HG02973 (cell line): ENCODE measurements around the gene UBE2L5.
"Not testable (repeated sequence)": the region's sequence is repeated elsewhere in the genome, so short reads cannot be mapped to it uniquely, and the experiment has no call there.

Experiments
- ATAC-seq: cut with Tn5 transposase; IDR thresholded peaks from one replicate; pipeline ENCODE4 v1.9.1; 2021; ENCODE audit warnings: moderate library complexity; ENCODE audit not compliant: unreplicated experiment

UBE2L5 gene

GRCh38 chr13:30437177-30437576 is 14.9 kb downstream of the UBE2L5 start:
- no peak for ATAC-seq

GRCh38 chr13:30438286-30438685 is 16.0 kb downstream of the UBE2L5 start:
- ATAC-seq: no peak

GRCh38 chr13:30440910-30441703 is 18.8 kb downstream of the UBE2L5 start:
- no peak for ATAC-seq

- ATAC-seq: no peak
Measured at GRCh38 chr13:30442926-30443325, 20.6 kb downstream of the UBE2L5 start.

- not testable (repeated sequence) for ATAC-seq
Measured at GRCh38 chr13:30443491-30443890, 21.2 kb downstream of the UBE2L5 start.

- ATAC-seq: no peak
Measured at GRCh38 chr13:30443957-30444404, 21.7 kb downstream of the UBE2L5 start.

GRCh38 chr13:30446126-30446500 is 23.8 kb downstream of the UBE2L5 start:
- peak; percentile 11 for ATAC-seq

GRCh38 chr13:30448441-30448840 is 26.1 kb downstream of the UBE2L5 start:
- ATAC-seq: no peak

GRCh38 chr13:30450066-30450465 is 27.8 kb downstream of the UBE2L5 start:
- ATAC-seq: no peak

- ATAC-seq: not testable (repeated sequence)
Measured at GRCh38 chr13:30451476-30451875, 29.2 kb downstream of the UBE2L5 start.

GRCh38 chr13:30453727-30454126 is 31.4 kb downstream of the UBE2L5 start:
- no peak for ATAC-seq

GRCh38 chr13:30454991-30455390 is 32.7 kb downstream of the UBE2L5 start:
- ATAC-seq: no peak

- no peak for ATAC-seq
Measured at GRCh38 chr13:30456290-30456689, 34.0 kb downstream of the UBE2L5 start.

- no peak for ATAC-seq
Measured at GRCh38 chr13:30457306-30457891, 35.1 kb downstream of the UBE2L5 start.

GRCh38 chr13:30461279-30462066 is 39.2 kb downstream of the UBE2L5 start:
- ATAC-seq: not testable (repeated sequence)

GRCh38 chr13:30463787-30464495 is 41.6 kb downstream of the UBE2L5 start:
- ATAC-seq: peak; percentile 32

GRCh38 chr13:30464496-30465342 is 42.4 kb downstream of the UBE2L5 start:
- ATAC-seq: peak; percentile 21

- ATAC-seq: no peak
Measured at GRCh38 chr13:30465343-30465592, 43.0 kb downstream of the UBE2L5 start.

- peak; percentile 82 for ATAC-seq
Measured at GRCh38 chr13:30465593-30466357, 43.5 kb downstream of the UBE2L5 start, which contains the start of gene HMGB1. Gene HMGB1, minus strand, starts transcription at chr13:30465936. Its CDS starts 2,256 bp downstream, at chr13:30463680.

- no peak for ATAC-seq
Measured at GRCh38 chr13:30466358-30466714, 44.0 kb downstream of the UBE2L5 start.
